ENCODE results near the gene ERH.

The ERH gene

GRCh38 chr14:69351911-69352310 lies 46.2 kb downstream of the ERH start:
- TF ChIP-seq ZFX (IDR thresholded peaks at IDR 0.05) (no peak), CTCF (conservative IDR thresholded peaks at IDR 0.05) (no peak)
- H3K27ac ChIP-seq, result no peak overlapping the region

- no peak overlapping the region for H3K27ac ChIP-seq
- TF ChIP-seq CTCF (conservative IDR thresholded peaks at IDR 0.05) (no peak), ZFX (IDR thresholded peaks at IDR 0.05) (no peak)
These were observed 46.7 kb downstream of the ERH start for GRCh38 chr14:69351385-69351784.

- TF ChIP-seq CTCF (conservative IDR thresholded peaks at IDR 0.05) (no peak), ZFX (IDR thresholded peaks at IDR 0.05) (no peak)
- no peak overlapping the region for H3K27ac ChIP-seq
These were observed 47.2 kb downstream of the ERH start for GRCh38 chr14:69350892-69351291.

GRCh38 chr14:69349091-69349777 lies 48.9 kb downstream of the ERH start:
- H3K27ac ChIP-seq, result no peak overlapping the region
- no peak for TF ChIP-seq CTCF (conservative IDR thresholded peaks at IDR 0.05)

GRCh38 chr14:69346710-69347109 lies 51.4 kb downstream of the ERH start:
- TF ChIP-seq ZFX (IDR thresholded peaks at IDR 0.05) (no peak), CTCF (conservative IDR thresholded peaks at IDR 0.05) (no peak; the same call in 1 of the 2 replicates)
- no peak overlapping the region for H3K27ac ChIP-seq

GRCh38 chr14:69345402-69345801 lies 52.7 kb downstream of the ERH start:
- no peak for TF ChIP-seq CTCF (conservative IDR thresholded peaks at IDR 0.05)
- TF ChIP-seq ZFX (IDR thresholded peaks at IDR 0.05), result no peak
- peak overlapping the region; percentile 96 for H3K27ac ChIP-seq

- TF ChIP-seq ZFX (IDR thresholded peaks at IDR 0.05) (no peak), CTCF (conservative IDR thresholded peaks at IDR 0.05) (no peak)
- peak overlapping the region; percentile 96 for H3K27ac ChIP-seq
These were observed 53.9 kb downstream of the ERH start for GRCh38 chr14:69344171-69344570.

Data from C4-2B (cell line).